ENCODE measurements around the gene IL2. TPM values are rescaled to one million over a fixed set of nuclear protein-coding genes. Genes with fewer than 3 reads are reported as not detected.

The IL2 gene
- 965 and 976 TPM in 2 replicates for total RNA-seq

- peak; percentile 70 for DNase-seq
- Mint-ChIP-seq H3K9me3 (no peaks in the 10 kb centered on the region), H3K27me3 (no peaks in the 10 kb centered on the region), H3K27ac (peak within 1 kb of the TSS; percentile 80), H3K4me1 (peaks cover 46% of the 10 kb centered on the region), H3K36me3 (ENCODE audit: low read depth) (peaks cover 32% of the 10 kb centered on the region), H3K4me3 (peak within 1 kb of the TSS; percentile 85)
- intact Hi-C loops (cut with micrococcal nuclease): loop anchor here (1.0 to 5.0 kb wide), 8 partner anchors 13 to 634 kb away; partner anchors contain the start of genes CCNA2, FGF2 and IL21
These were observed at the start of gene IL2 for GRCh38 chr4:122456231-122457116. Gene IL2 (minus strand): TSS chr4:122456725. CDS start chr4:122456440, 285 bp downstream.

GRCh38 chr4:122503214-122503613 lies 46.7 kb upstream of the IL2 start:
- Mint-ChIP-seq H3K27ac (peak overlapping the region; percentile 79), H3K27me3 (no peaks in the 10 kb centered on the region), H3K36me3 (ENCODE audit: low read depth) (peaks cover 5% of the 10 kb centered on the region), H3K4me1 (peaks cover 50% of the 10 kb centered on the region), H3K9me3 (peaks cover 5% of the 10 kb centered on the region), H3K4me3 (peak overlapping the region; percentile 15)
- DNase-seq: peak; percentile 69
- intact Hi-C loops (cut with micrococcal nuclease): loop anchor here (1.0 to 10.0 kb wide), 4 partner anchors 9 to 1172 kb away; no protein-coding TSS in a partner anchor

GRCh38 chr4:122500852-122501501 lies 44.5 kb upstream of the IL2 start:
- Mint-ChIP-seq H3K27ac (peak overlapping the region; percentile 6), H3K4me3 (no peak overlapping the region), H3K36me3 (ENCODE audit: low read depth) (peaks cover 5% of the 10 kb centered on the region), H3K9me3 (peaks cover 8% of the 10 kb centered on the region), H3K4me1 (peaks cover 29% of the 10 kb centered on the region), H3K27me3 (no peaks in the 10 kb centered on the region)
- intact Hi-C loops (cut with micrococcal nuclease): loop anchor here (10.0 kb wide), 1 partner anchor 1174 kb away; no protein-coding TSS in a partner anchor
- DNase-seq: no peak

- peaks cover 18% of the 10 kb centered on the region for H3K9me3 Mint-ChIP-seq
- H3K27me3 Mint-ChIP-seq: no peaks in the 10 kb centered on the region
- H3K27ac Mint-ChIP-seq: no peak overlapping the region
- no peak for DNase-seq
- H3K36me3 Mint-ChIP-seq (ENCODE audit: low read depth): peaks cover 14% of the 10 kb centered on the region
- H3K4me3 Mint-ChIP-seq: no peak overlapping the region
- H3K4me1 Mint-ChIP-seq: no peaks in the 10 kb centered on the region
- intact Hi-C loops (cut with micrococcal nuclease): no loop called here
These were observed 32.5 kb upstream of the IL2 start for GRCh38 chr4:122489061-122489460.

- H3K27ac Mint-ChIP-seq: no peak overlapping the region
- H3K27me3 Mint-ChIP-seq: no peaks in the 10 kb centered on the region
- H3K4me3 Mint-ChIP-seq: no peak overlapping the region
- no peak for DNase-seq
- H3K4me1 Mint-ChIP-seq: peaks cover 2% of the 10 kb centered on the region
- peaks cover 5% of the 10 kb centered on the region for H3K36me3 Mint-ChIP-seq (ENCODE audit: low read depth)
- H3K9me3 Mint-ChIP-seq: peaks cover 17% of the 10 kb centered on the region
- intact Hi-C loops (cut with micrococcal nuclease): no loop called here
These were observed 27.0 kb upstream of the IL2 start for GRCh38 chr4:122483481-122483880.

GRCh38 chr4:122481766-122482405 lies 25.4 kb upstream of the IL2 start:
- peaks cover 2% of the 10 kb centered on the region for H3K36me3 Mint-ChIP-seq (ENCODE audit: low read depth)
- no peak overlapping the region for H3K4me3 Mint-ChIP-seq
- H3K27me3 Mint-ChIP-seq: no peaks in the 10 kb centered on the region
- DNase-seq: no peak
- peaks cover 2% of the 10 kb centered on the region for H3K4me1 Mint-ChIP-seq
- H3K9me3 Mint-ChIP-seq: peaks cover 6% of the 10 kb centered on the region
- intact Hi-C loops (cut with micrococcal nuclease): no loop called here
- no peak overlapping the region for H3K27ac Mint-ChIP-seq

- no peak for DNase-seq
- Mint-ChIP-seq H3K27me3 (no peaks in the 10 kb centered on the region), H3K4me3 (no peak overlapping the region), H3K9me3 (peaks cover 11% of the 10 kb centered on the region), H3K36me3 (ENCODE audit: low read depth) (peaks cover 4% of the 10 kb centered on the region), H3K27ac (no peak overlapping the region), H3K4me1 (peaks cover 2% of the 10 kb centered on the region)
- intact Hi-C loops (cut with micrococcal nuclease): no loop called here
These were observed 24.3 kb upstream of the IL2 start for GRCh38 chr4:122480655-122481487.

- no peak for DNase-seq
- intact Hi-C loops (cut with micrococcal nuclease): no loop called here
- Mint-ChIP-seq H3K4me1 (peaks cover 2% of the 10 kb centered on the region), H3K9me3 (peaks cover 15% of the 10 kb centered on the region), H3K27ac (no peak overlapping the region), H3K27me3 (no peaks in the 10 kb centered on the region), H3K36me3 (ENCODE audit: low read depth) (peaks cover 4% of the 10 kb centered on the region), H3K4me3 (no peak overlapping the region)
These were observed 23.5 kb upstream of the IL2 start for GRCh38 chr4:122479935-122480416.

- intact Hi-C loops (cut with micrococcal nuclease): no loop called here
- Mint-ChIP-seq H3K27me3 (no peaks in the 10 kb centered on the region), H3K36me3 (ENCODE audit: low read depth) (peaks cover 4% of the 10 kb centered on the region), H3K27ac (no peak overlapping the region), H3K9me3 (peaks cover 23% of the 10 kb centered on the region), H3K4me3 (no peak overlapping the region), H3K4me1 (peaks cover 2% of the 10 kb centered on the region)
- DNase-seq: no peak
These were observed 20.2 kb upstream of the IL2 start for GRCh38 chr4:122476745-122477144.

GRCh38 chr4:122476126-122476525 lies 19.6 kb upstream of the IL2 start:
- Mint-ChIP-seq H3K27me3 (no peaks in the 10 kb centered on the region), H3K4me1 (peaks cover 2% of the 10 kb centered on the region), H3K4me3 (no peak overlapping the region)

GRCh38 chr4:122475233-122475632 lies 18.7 kb upstream of the IL2 start:
- intact Hi-C loops (cut with micrococcal nuclease): no loop called here
- DNase-seq: no peak
- Mint-ChIP-seq H3K27me3 (no peaks in the 10 kb centered on the region), H3K36me3 (ENCODE audit: low read depth) (peaks cover 4% of the 10 kb centered on the region), H3K4me1 (peaks cover 2% of the 10 kb centered on the region), H3K9me3 (peaks cover 36% of the 10 kb centered on the region), H3K4me3 (no peak overlapping the region), H3K27ac (no peak overlapping the region)

More at GRCh38 chr4:122476126-122476525, 19.6 kb upstream of the IL2 start:
- no peak for DNase-seq
- Mint-ChIP-seq H3K27ac (no peak overlapping the region), H3K36me3 (ENCODE audit: low read depth) (peaks cover 4% of the 10 kb centered on the region), H3K9me3 (peaks cover 27% of the 10 kb centered on the region)
- intact Hi-C loops (cut with micrococcal nuclease): no loop called here

GRCh38 chr4:122469457-122469856 lies 12.9 kb upstream of the IL2 start:
- intact Hi-C loops (cut with micrococcal nuclease): loop anchor here (1.0 kb wide), 1 partner anchor 13 kb away; the partner anchor contains the start of gene IL2
- Mint-ChIP-seq H3K4me3 (no peak overlapping the region), H3K27me3 (no peaks in the 10 kb centered on the region), H3K36me3 (ENCODE audit: low read depth) (peaks cover 5% of the 10 kb centered on the region), H3K9me3 (peaks cover 29% of the 10 kb centered on the region), H3K4me1 (peaks cover 2% of the 10 kb centered on the region), H3K27ac (no peak overlapping the region)
- no peak for DNase-seq

- intact Hi-C loops (cut with micrococcal nuclease): loop anchor here (1.0 to 5.0 kb wide), 7 partner anchors 45 to 636 kb away; partner anchors contain the start of genes CCNA2 and FGF2
- peaks cover 35% of the 10 kb centered on the region for H3K4me1 Mint-ChIP-seq
- H3K36me3 Mint-ChIP-seq (ENCODE audit: low read depth): peaks cover 21% of the 10 kb centered on the region
- DNase-seq: peak; percentile 83
- peak overlapping the region; percentile 81 for H3K4me3 Mint-ChIP-seq
- no peaks in the 10 kb centered on the region for H3K27me3 Mint-ChIP-seq
- H3K9me3 Mint-ChIP-seq: peaks cover 10% of the 10 kb centered on the region
- H3K27ac Mint-ChIP-seq: peak overlapping the region; percentile 88
These were observed 2.1 kb upstream of the IL2 start for GRCh38 chr4:122458625-122459024.
